Measurements from ENCODE around the gene BRPF3. TPM values are rescaled to one million over a fixed set of nuclear protein-coding genes. Genes with fewer than 3 reads are reported as not detected.

The BRPF3 gene
- total and polyA plus RNA-seq, 10 donors, result 2.4 to 42.7 (median 31.6) TPM

GRCh38 chr6:36170704-36171103, 25.8 kb upstream of the BRPF3 start:
- no peaks in the 10 kb centered on the region for H3K9me3 ChIP-seq
- WGBS, 5 donors, result 94 to 99% (median 99%) methylated on average over 2 of the region's 2 CpGs
- DNase-seq, result no peak
- TF ChIP-seq POLR2A (IDR thresholded peaks at IDR 0.05) (no peak), POLR2AphosphoS5 (IDR thresholded peaks at IDR 0.05) (no peak), CTCF (IDR thresholded peaks at IDR 0.05 in 8 of 11, conservative IDR thresholded peaks at IDR 0.05 in 3 of 11) (no peak)
- H3K36me3 ChIP-seq, result no peaks in the 10 kb centered on the region
- H3K4me3 ChIP-seq, result no peak overlapping the region
- intact Hi-C loops (cut with DNase I; ENCODE audit: low total_unique reads), result no loop called here
- peaks cover 0 to 10% (median 0%) of the 10 kb centered on the region in 6 donors for H3K4me1 ChIP-seq
- H3K27me3 ChIP-seq (replicated peaks in 1 of 7), result no peaks in the 10 kb centered on the region
- H3K27ac ChIP-seq, result no peak overlapping the region

GRCh38 chr6:36171573-36171972, 25.0 kb upstream of the BRPF3 start:
- Histone ChIP-seq H3K27ac (no peak overlapping the region), H3K27me3 (replicated peaks in 1 of 7) (no peaks in the 10 kb centered on the region), H3K4me1 (peaks cover 0 to 10% (median 0%) of the 10 kb centered on the region in 6 donors), H3K9me3 (no peaks in the 10 kb centered on the region), H3K4me3 (no peak overlapping the region), H3K36me3 (no peaks in the 10 kb centered on the region)
- TF ChIP-seq POLR2A (IDR thresholded peaks at IDR 0.05) (no peak), POLR2AphosphoS5 (IDR thresholded peaks at IDR 0.05) (no peak), CTCF (IDR thresholded peaks at IDR 0.05 in 8 of 11, conservative IDR thresholded peaks at IDR 0.05 in 3 of 11) (no peak)
- 66 to 83% (median 70%) methylated on average over 2 of the region's 2 CpGs for WGBS, 5 donors
- intact Hi-C loops (cut with DNase I; ENCODE audit: low total_unique reads), result no loop called here
- DNase-seq, result no peak

- intact Hi-C loops (cut with DNase I; ENCODE audit: low total_unique reads), result no loop called here
- H3K4me3 ChIP-seq, result no peak overlapping the region
- no peaks in the 10 kb centered on the region for H3K27me3 ChIP-seq (replicated peaks in 1 of 7)
- peaks cover 0 to 21% (median 0%) of the 10 kb centered on the region in 6 donors for H3K36me3 ChIP-seq
- no peak for TF ChIP-seq POLR2A (IDR thresholded peaks at IDR 0.05)
- DNase-seq, result no peak
- no peaks in the 10 kb centered on the region for H3K4me1 ChIP-seq
- H3K27ac ChIP-seq, result no peak overlapping the region
- peaks cover 0 to 36% (median 29%) of the 10 kb centered on the region in 8 donors for H3K9me3 ChIP-seq
These were observed 19.4 kb upstream of the BRPF3 start for GRCh38 chr6:36177166-36177565.

DNA sequence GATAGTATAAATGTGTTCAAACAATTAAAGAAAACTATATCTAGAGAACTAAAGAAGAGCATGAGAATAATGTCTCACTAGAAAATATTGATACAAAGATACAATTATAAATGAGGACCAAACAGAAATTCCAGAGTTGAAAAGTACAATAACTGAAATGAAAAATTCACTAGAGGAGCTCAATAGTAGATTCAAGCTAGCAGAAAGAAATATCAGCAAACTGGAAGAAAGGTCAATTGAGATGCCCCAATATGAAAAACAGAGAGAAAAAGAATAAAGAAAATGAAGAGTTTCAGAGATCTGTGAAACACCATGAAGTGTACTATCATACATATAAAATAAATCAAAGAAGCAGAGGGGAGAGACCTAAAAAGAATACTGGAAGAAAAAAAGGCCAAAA, 18.0 kb upstream of the BRPF3 start:
- peaks cover 0 to 46% (median 35%) of the 10 kb centered on the region in 8 donors for H3K9me3 ChIP-seq
- TF ChIP-seq POLR2AphosphoS5 (IDR thresholded peaks at IDR 0.05) (no peak), POLR2A (IDR thresholded peaks at IDR 0.05) (no peak), CTCF (IDR thresholded peaks at IDR 0.05 in 8 of 11, conservative IDR thresholded peaks at IDR 0.05 in 3 of 11) (no peak)
- intact Hi-C loops (cut with DNase I; ENCODE audit: low total_unique reads), result no loop called here
- no peak overlapping the region for H3K4me3 ChIP-seq
- H3K36me3 ChIP-seq, result peaks cover 0 to 21% (median 0%) of the 10 kb centered on the region in 6 donors
- H3K27ac ChIP-seq, result no peak overlapping the region
- H3K27me3 ChIP-seq (replicated peaks in 1 of 7), result no peaks in the 10 kb centered on the region
- no peak for DNase-seq
- no peaks in the 10 kb centered on the region for H3K4me1 ChIP-seq

DNA sequence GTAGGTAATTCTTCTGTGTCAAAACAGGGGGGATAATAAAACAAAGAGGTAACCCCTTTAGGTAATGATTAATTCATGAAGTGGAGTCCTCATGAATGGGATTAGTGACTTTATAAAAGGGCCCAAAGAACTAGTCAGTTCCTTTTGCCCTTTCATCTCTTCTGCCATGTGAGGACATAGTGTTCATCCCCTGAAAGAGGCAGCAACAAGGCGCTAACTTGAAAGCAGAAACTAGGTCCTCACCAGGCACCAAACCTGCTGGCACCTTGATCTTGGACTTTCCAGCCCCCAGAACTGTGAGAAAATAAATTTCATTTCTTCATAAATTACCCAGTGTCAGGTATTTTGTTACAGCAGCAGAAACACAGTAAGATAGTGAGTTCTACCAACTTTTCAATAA, 16.4 kb upstream of the BRPF3 start:
- Histone ChIP-seq H3K36me3 (peaks cover 0 to 21% (median 0%) of the 10 kb centered on the region in 6 donors), H3K27ac (no peak overlapping the region), H3K4me1 (no peaks in the 10 kb centered on the region), H3K9me3 (peaks cover 0 to 46% (median 36%) of the 10 kb centered on the region in 8 donors), H3K4me3 (no peak overlapping the region), H3K27me3 (replicated peaks in 1 of 7) (no peaks in the 10 kb centered on the region)
- no peak for TF ChIP-seq CTCF (IDR thresholded peaks at IDR 0.05 in 8 of 11, conservative IDR thresholded peaks at IDR 0.05 in 3 of 11)
- TF ChIP-seq POLR2A (IDR thresholded peaks at IDR 0.05), result no peak
- no peak for TF ChIP-seq POLR2AphosphoS5 (IDR thresholded peaks at IDR 0.05)
- intact Hi-C loops (cut with DNase I; ENCODE audit: low total_unique reads), result no loop called here
- no peak for DNase-seq
- 90 to 100% (median 94%) methylated on average over 1 of the region's 1 CpG for WGBS, 5 donors
